ENCODE results near the gene TTBK1.

GRCh38 chr6:43267619-43268354 lies 24.5 kb downstream of the TTBK1 start:
- TF ChIP-seq CTCF (conservative IDR thresholded peaks at IDR 0.05; ENCODE audit: low read depth, low read length) (no peak), CEBPB (IDR thresholded peaks at IDR 0.05; ENCODE audit: low read depth, low read length) (no peak), BHLHE40 (IDR thresholded peaks at IDR 0.05; ENCODE audit: low read depth, low read length) (no peak), POLR2A (IDR thresholded peaks at IDR 0.05; ENCODE audit: low read depth, low read length) (no peak), SMC3 (IDR thresholded peaks at IDR 0.05; ENCODE audit: low read depth, low read length) (no peak), RAD21 (IDR thresholded peaks at IDR 0.05; ENCODE audit: low read length) (no peak), MXI1 (IDR thresholded peaks at IDR 0.05; ENCODE audit: borderline replicate concordance, low read depth, low read length) (no peak)
